ENCODE measurements around the gene TULP1. TPM values are rescaled to one million over a fixed set of nuclear protein-coding genes. Genes with fewer than 3 reads are reported as not detected.
"Not testable (repeated sequence)": the region's sequence is repeated elsewhere in the genome, so short reads cannot be mapped to it uniquely, and the experiment has no call there.

The TULP1 gene
- total RNA-seq, 4 donors from 2014 or later = 1.2 TPM; not detected in 3

DNA sequence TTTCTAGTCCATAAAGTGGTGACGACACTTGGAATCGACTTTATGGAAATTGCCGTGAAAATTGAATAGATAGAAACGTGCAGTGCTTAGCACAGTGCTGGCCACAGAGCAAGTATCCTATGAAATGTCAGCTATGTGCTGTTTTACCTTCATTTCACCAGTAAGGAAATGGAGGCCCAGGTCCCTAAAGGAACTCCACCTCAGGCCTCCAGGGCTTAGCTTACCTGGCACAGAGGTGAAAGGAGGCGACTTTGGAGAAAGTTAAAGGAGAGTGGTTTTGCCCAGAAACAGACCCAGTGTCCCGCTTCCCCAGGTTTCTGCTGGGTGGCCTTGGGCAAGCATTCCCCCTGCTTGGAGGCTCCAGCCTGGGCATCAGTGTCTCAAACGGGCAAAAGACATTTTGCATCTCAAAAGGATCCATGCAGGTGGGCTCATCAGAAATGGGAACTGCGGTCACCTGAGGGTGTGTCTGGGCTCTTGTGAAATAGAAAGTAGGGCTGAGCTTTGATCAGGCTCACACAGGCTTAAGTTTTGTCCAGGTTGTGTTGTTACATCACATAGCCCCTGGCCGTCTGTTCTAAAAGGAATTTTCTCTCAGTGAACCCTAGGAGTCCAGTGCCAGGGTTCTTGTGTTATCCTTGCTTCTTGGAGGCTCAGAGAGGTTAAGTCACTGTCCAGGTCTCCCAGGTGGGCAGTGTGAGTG lies 6.8 kb upstream of the TULP1 start:
- no peak for TF ChIP-seq POLR2AphosphoS5 (IDR thresholded peaks at IDR 0.05)
- no peak for TF ChIP-seq POLR2A (IDR thresholded peaks at IDR 0.05; ENCODE audit: low read depth)
- TF ChIP-seq, protein P1, sequence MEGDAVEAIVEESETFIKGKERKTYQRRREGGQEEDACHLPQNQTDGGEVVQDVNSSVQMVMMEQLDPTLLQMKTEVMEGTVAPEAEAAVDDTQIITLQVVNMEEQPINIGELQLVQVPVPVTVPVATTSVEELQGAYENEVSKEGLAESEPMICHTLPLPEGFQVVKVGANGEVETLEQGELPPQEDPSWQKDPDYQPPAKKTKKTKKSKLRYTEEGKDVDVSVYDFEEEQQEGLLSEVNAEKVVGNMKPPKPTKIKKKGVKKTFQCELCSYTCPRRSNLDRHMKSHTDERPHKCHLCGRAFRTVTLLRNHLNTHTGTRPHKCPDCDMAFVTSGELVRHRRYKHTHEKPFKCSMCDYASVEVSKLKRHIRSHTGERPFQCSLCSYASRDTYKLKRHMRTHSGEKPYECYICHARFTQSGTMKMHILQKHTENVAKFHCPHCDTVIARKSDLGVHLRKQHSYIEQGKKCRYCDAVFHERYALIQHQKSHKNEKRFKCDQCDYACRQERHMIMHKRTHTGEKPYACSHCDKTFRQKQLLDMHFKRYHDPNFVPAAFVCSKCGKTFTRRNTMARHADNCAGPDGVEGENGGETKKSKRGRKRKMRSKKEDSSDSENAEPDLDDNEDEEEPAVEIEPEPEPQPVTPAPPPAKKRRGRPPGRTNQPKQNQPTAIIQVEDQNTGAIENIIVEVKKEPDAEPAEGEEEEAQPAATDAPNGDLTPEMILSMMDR (IDR thresholded peaks at IDR 0.05) = no peak
- no peak for TF ChIP-seq EP300 (IDR thresholded peaks at IDR 0.05)
- intact Hi-C loops (cut with DNase I) = loop anchor here (5.0 to 10.0 kb wide), 3 partner anchors 43 to 95 kb away; no protein-coding TSS in a partner anchor

GRCh38 chr6:35518566-35519312 lies 6.0 kb upstream of the TULP1 start:
- no peaks in the 10 kb centered on the region for H3K36me3 ChIP-seq
- H3K9me3 ChIP-seq = no peaks in the 10 kb centered on the region
- TF ChIP-seq POLR2A (IDR thresholded peaks at IDR 0.05; ENCODE audit: low read depth) (no peak), POLR2AphosphoS5 (IDR thresholded peaks at IDR 0.05) (no peak), EP300 (IDR thresholded peaks at IDR 0.05) (no peak)
- TF ChIP-seq, protein P1 (IDR thresholded peaks at IDR 0.05) = no peak
- no peak for DNase-seq (ENCODE audit: extremely low spot score)
- H3K4me3 ChIP-seq = no peak overlapping the region
- H3K27me3 ChIP-seq = no peaks in the 10 kb centered on the region
- no peak overlapping the region for H3K27ac ChIP-seq (replicated peaks in 1 of 4)
- peaks cover 0 to 10% (median 6%) of the 10 kb centered on the region in 4 donors for H3K4me1 ChIP-seq
- WGBS = 97% methylated on average over 6 of the region's 6 CpGs
- intact Hi-C loops (cut with DNase I) = no loop called here

More for the DNA sequence above, 6.8 kb upstream of the TULP1 start:
- Histone ChIP-seq H3K27me3 (no peaks in the 10 kb centered on the region), H3K4me3 (no peak overlapping the region), H3K36me3 (no peaks in the 10 kb centered on the region), H3K27ac (replicated peaks in 1 of 4) (no peak overlapping the region), H3K4me1 (peaks cover 0 to 10% (median 6%) of the 10 kb centered on the region in 4 donors), H3K9me3 (no peaks in the 10 kb centered on the region)
- WGBS = 91% methylated on average over 9 of the region's 9 CpGs
- no peak for DNase-seq (ENCODE audit: extremely low spot score)

DNA sequence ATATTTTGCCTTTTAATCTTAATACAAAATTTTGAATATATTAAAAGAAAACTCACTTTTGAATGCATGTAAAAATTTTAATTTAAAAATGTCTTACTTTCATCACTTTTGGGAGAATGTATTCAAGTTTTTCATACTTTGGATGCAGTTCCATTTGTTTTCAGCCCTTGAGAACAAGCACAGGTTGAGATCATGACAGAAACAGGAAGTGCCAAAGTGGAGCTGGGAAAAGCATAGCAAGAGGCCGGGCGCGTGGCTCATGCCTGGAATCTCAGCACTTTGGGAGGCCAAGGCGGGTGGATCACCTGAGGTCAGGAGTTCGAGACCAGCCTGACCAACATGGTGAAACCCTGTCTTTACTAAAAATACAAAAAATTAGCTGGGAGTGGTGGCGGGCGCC lies 5.3 kb upstream of the TULP1 start:
- intact Hi-C loops (cut with DNase I); DNase-seq (ENCODE audit: extremely low spot score); H3K4me1 ChIP-seq; H3K27ac ChIP-seq (replicated peaks in 1 of 4); H3K9me3 ChIP-seq; H3K4me3 ChIP-seq; H3K27me3 ChIP-seq; H3K36me3 ChIP-seq: not testable (repeated sequence)
- WGBS = 93% methylated on average over 7 of the region's 7 CpGs

GRCh38 chr6:35516712-35517111 lies 4.0 kb upstream of the TULP1 start:
- H3K9me3 ChIP-seq = no peaks in the 10 kb centered on the region
- intact Hi-C loops (cut with DNase I) = no loop called here
- H3K4me1 ChIP-seq = peaks cover 4 to 7% (median 5%) of the 10 kb centered on the region in 4 donors
- TF ChIP-seq EP300 (IDR thresholded peaks at IDR 0.05) (no peak), POLR2A (IDR thresholded peaks at IDR 0.05; ENCODE audit: low read depth) (no peak), POLR2AphosphoS5 (IDR thresholded peaks at IDR 0.05) (no peak)
- TF ChIP-seq, protein P1 (IDR thresholded peaks at IDR 0.05) = no peak
- no peak overlapping the region for H3K27ac ChIP-seq (replicated peaks in 1 of 4)
- no peak for DNase-seq (ENCODE audit: extremely low spot score)
- H3K27me3 ChIP-seq = peaks cover 0 to 18% (median 5%) of the 10 kb centered on the region in 4 donors
- H3K4me3 ChIP-seq = no peak overlapping the region
- no peaks in the 10 kb centered on the region for H3K36me3 ChIP-seq
- 74% methylated on average over 6 of the region's 6 CpGs for WGBS

- H3K9me3 ChIP-seq; H3K4me3 ChIP-seq; DNase-seq (ENCODE audit: extremely low spot score); intact Hi-C loops (cut with DNase I); H3K36me3 ChIP-seq; H3K27ac ChIP-seq (replicated peaks in 1 of 4): not testable (repeated sequence)
- peaks cover 6 to 12% (median 10%) of the 10 kb centered on the region in 4 donors for H3K4me1 ChIP-seq
- WGBS = 88% methylated on average over 5 of the region's 6 CpGs
- peaks cover 0 to 26% (median 12%) of the 10 kb centered on the region in 4 donors for H3K27me3 ChIP-seq
These were observed 3.2 kb upstream of the TULP1 start for GRCh38 chr6:35515939-35516338.
